Testis (tissue), 3 donors: ENCODE results near the gene TMEM208. TPM values are rescaled to one million over a fixed set of nuclear protein-coding genes. Genes with fewer than 3 reads are reported as not detected.

Experiments
- DNase-seq: peaks from one replicate; pipeline ENCODE4 v3.0.0-alpha.2; 2019
- H3K27ac ChIP-seq, 2 donors: fragments of 200-600 bp; sonication (generic); one replicate each; pipeline ENCODE4 v1.5.1; 2019
- H3K27me3 ChIP-seq: fragments of 200-600 bp; sonication (generic); one replicate; pipeline ENCODE4 v1.5.1; 2019
- H3K36me3 ChIP-seq: fragments of 200-600 bp; sonication (generic); one replicate; pipeline ENCODE4 v1.5.1; 2017; ENCODE audit warnings: low read depth; ENCODE audit errors: missing control alignments
- H3K4me1 ChIP-seq: fragments of 200-600 bp; sonication (generic); one replicate; pipeline ENCODE4 v1.5.1; 2019
- H3K4me3 ChIP-seq, 2 donors: fragments of 200-600 bp; sonication (generic); one replicate each; pipeline ENCODE4 v1.5.1; 2017 to 2019
- H3K9me3 ChIP-seq: fragments of 200-600 bp; sonication (generic); one replicate; pipeline ENCODE4 v1.5.1; 2017
- POLR2A ChIP-seq: fragments of 450-650 bp; IDR thresholded peaks from one replicate; pipeline ENCODE4 v1.6.1; 2017; ENCODE audit warnings: antibody characterized with exemption, mild to moderate bottlenecking, moderate library complexity
- WGBS, 2 donors: methylation state at CpG; one replicate each; pipeline ENCODE4 v1.1.5; 2018; 5-methylcytosine and 5-hydroxymethylcytosine counted together
- intact Hi-C: fragments of 100-400 bp; cut with DNase I; formaldehyde crosslinking; loops from one replicate; pipeline ENCODE4 v1.15.1; 2023; ENCODE audit warnings: low total_unique reads
- microRNA counts, 2 donors: library from miRNA; unstranded; fragments of <30 nt; microRNA quantifications; one replicate each; lab custom pipeline; 2016
- microRNA-seq, 2 donors: library from miRNA; unstranded; fragments of <30 nt; microRNA quantifications; one replicate each; pipeline ENCODE4, GENCODE V29; 2016; ENCODE audit warnings: borderline number of aligned reads in 2 of 2, borderline replicate concordance in 1 of 2
- polyA plus RNA-seq: library from polyadenylated mRNA; stranded (reverse); fragments of 350-450 nt; fragmentation: Illumina TruSeq; extraction: RNeasy Lipid Tissue Mini Kit (QIAGEN cat#74804); gene quantifications from one replicate; pipeline ENCODE4 v1.2.3, GENCODE V29; 2014; ENCODE audit warnings: low read depth, low replicate concordance; ENCODE audit not compliant: insufficient read depth
- small RNA-seq, 2 donors: library from RNA; depleted of rRNA; stranded (forward); fragments of <200 nt; gene quantifications; one replicate each; pipeline ENCODE3, GENCODE V24; 2016
- total RNA-seq, 2 donors: library from RNA; depleted of rRNA; stranded (reverse); fragments of >200 nt; gene quantifications; one replicate each; pipeline ENCODE4 v1.2.3, GENCODE V29; 2016
- TF ChIP-seq, protein P1 (sequence below), 3 experiments: fragments of 450-650 bp in 2 of 3; fragments of 200-600 bp in 1 of 3; sonication (generic) in 1 of 3; IDR thresholded peaks; one replicate each; pipeline ENCODE4 v1.5.1; 2016 to 2019; ENCODE audit warnings: antibody characterized with exemption in 3 of 3, mild to moderate bottlenecking in 2 of 3, moderate library complexity in 1 of 3

Gene TMEM208
- total and polyA plus RNA-seq, 3 donors from 2014 or later: 55.6 to 66.8 (median 57.4) TPM

DNA sequence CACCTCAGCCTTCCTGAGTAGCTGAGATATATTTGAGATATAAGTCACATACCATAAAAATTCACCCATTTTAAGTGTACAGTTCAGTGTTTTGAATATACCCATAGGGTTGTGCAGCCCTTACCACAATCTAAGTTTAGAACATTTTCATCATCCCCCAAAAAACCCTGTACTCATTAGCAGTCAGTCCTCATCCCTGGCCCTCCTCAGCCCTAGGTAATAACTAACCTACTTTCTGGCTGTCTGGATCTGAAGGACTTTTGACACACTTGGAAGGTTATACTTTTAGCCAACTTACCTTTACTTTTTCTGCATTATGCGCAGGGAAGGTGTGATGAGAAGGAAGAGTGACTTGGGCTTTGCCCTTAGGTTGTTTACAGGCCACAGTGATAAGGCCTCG is 48.4 kb downstream of the TMEM208 start:
- TF ChIP-seq POLR2A: no peak
- TF ChIP-seq, protein P1, sequence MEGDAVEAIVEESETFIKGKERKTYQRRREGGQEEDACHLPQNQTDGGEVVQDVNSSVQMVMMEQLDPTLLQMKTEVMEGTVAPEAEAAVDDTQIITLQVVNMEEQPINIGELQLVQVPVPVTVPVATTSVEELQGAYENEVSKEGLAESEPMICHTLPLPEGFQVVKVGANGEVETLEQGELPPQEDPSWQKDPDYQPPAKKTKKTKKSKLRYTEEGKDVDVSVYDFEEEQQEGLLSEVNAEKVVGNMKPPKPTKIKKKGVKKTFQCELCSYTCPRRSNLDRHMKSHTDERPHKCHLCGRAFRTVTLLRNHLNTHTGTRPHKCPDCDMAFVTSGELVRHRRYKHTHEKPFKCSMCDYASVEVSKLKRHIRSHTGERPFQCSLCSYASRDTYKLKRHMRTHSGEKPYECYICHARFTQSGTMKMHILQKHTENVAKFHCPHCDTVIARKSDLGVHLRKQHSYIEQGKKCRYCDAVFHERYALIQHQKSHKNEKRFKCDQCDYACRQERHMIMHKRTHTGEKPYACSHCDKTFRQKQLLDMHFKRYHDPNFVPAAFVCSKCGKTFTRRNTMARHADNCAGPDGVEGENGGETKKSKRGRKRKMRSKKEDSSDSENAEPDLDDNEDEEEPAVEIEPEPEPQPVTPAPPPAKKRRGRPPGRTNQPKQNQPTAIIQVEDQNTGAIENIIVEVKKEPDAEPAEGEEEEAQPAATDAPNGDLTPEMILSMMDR (IDR thresholded peaks at IDR 0.05): no peak
- 85 to 92% methylated on average over 2 of the region's 2 CpGs for WGBS, 2 donors
- H3K36me3 ChIP-seq: no peaks in the 10 kb centered on the region
- H3K27ac ChIP-seq: no peak overlapping the region
- no peaks in the 10 kb centered on the region for H3K9me3 ChIP-seq
- no peaks in the 10 kb centered on the region for H3K27me3 ChIP-seq
- no peak for DNase-seq
- H3K4me3 ChIP-seq: no peak overlapping the region
- H3K4me1 ChIP-seq: peaks cover 17% of the 10 kb centered on the region
- intact Hi-C loops: no loop called here

GRCh38 chr16:67277294-67277998 is 50.5 kb downstream of the TMEM208 start:
- TF ChIP-seq, protein P1 (IDR thresholded peaks at IDR 0.05): no peak
- no peak for TF ChIP-seq POLR2A
- Histone ChIP-seq H3K36me3 (no peaks in the 10 kb centered on the region), H3K27ac (peak overlapping the region in 1 of 2 donors; percentile 16), H3K9me3 (no peaks in the 10 kb centered on the region), H3K4me1 (peaks cover 17% of the 10 kb centered on the region), H3K4me3 (no peak overlapping the region), H3K27me3 (no peaks in the 10 kb centered on the region)
- 80 to 84% methylated on average over 3 to 4 of the region's 4 CpGs for WGBS, 2 donors
- no peak for DNase-seq
- intact Hi-C loops: no loop called here

GRCh38 chr16:67277999-67278772 is 51.3 kb downstream of the TMEM208 start:
- 59 to 70% methylated on average over 2 to 13 of the region's 13 CpGs for WGBS, 2 donors
- peak; percentile 32 for DNase-seq
- Histone ChIP-seq H3K36me3 (no peaks in the 10 kb centered on the region), H3K4me3 (peak overlapping the region; percentile 65 to 67), H3K27me3 (no peaks in the 10 kb centered on the region), H3K9me3 (no peaks in the 10 kb centered on the region), H3K27ac (peak overlapping the region in 1 of 2 donors; percentile 36), H3K4me1 (peaks cover 17% of the 10 kb centered on the region)
- TF ChIP-seq, protein P1 (IDR thresholded peaks at IDR 0.05): no peak
- TF ChIP-seq POLR2A: no peak
- intact Hi-C loops: no loop called here

MicroRNA genes within 50 kb of the gene (microRNA counts, 767-probe panel; counts per million panel counts)
- microRNA hsa-miR-328 (lab: Ali Mortazavi, UCI): 0 to 152 counts per million in 2 donors

Small RNAs within 50 kb of the gene (microRNA-seq; reads per million reads assigned to microRNA genes)
- gene MIR328: 432 to 447 reads per million in 2 donors

Small RNAs within 50 kb of the gene (small RNA-seq; reads per million reads assigned to genes)
- 2.5 to 7.3 reads per million in 2 donors for gene MIR328

Other genes with a start within 250 kb of the TMEM208 start
- gene CES4A, start 238.5 kb upstream of the TMEM208 start, total RNA-seq: 10 to 100 TPM; 17.0 to 25.0 TPM
- 12.2 TPM for gene CES4A, start 238.5 kb upstream of the TMEM208 start, polyA plus RNA-seq
- gene CBFB, start 198.0 kb upstream of the TMEM208 start, total RNA-seq: 10 to 100 TPM; 23.3 to 34.9 TPM
- 15.3 TPM for gene CBFB, start 198.0 kb upstream of the TMEM208 start, polyA plus RNA-seq
- gene PHAF1, start 117.2 kb upstream of the TMEM208 start, total RNA-seq: 10 to 100 TPM; 32.6 to 41.6 TPM
- 31.2 TPM for gene PHAF1, start 117.2 kb upstream of the TMEM208 start, polyA plus RNA-seq
- gene B3GNT9, start 76.1 kb upstream of the TMEM208 start, total RNA-seq: 10 to 100 TPM; 18.6 to 24.6 TPM
- 18.0 TPM for gene B3GNT9, start 76.1 kb upstream of the TMEM208 start, polyA plus RNA-seq
- 10 to 100 TPM; 15.9 to 23.9 TPM for gene TRADD, start 67.2 kb upstream of the TMEM208 start, total RNA-seq
- gene TRADD, start 67.2 kb upstream of the TMEM208 start, polyA plus RNA-seq: 7.4 TPM
- gene FBXL8, start 67.2 kb upstream of the TMEM208 start, total RNA-seq: 10 to 100 TPM; 20.6 to 26.9 TPM
- 3.7 TPM for gene FBXL8, start 67.2 kb upstream of the TMEM208 start, polyA plus RNA-seq
- gene HSF4, start 62.4 kb upstream of the TMEM208 start, total RNA-seq: 10 to 100 TPM; 63.4 to 78.3 TPM
- gene HSF4, start 62.4 kb upstream of the TMEM208 start, polyA plus RNA-seq: 20.2 TPM
- 10 to 100 TPM; 16.2 to 34.9 TPM for gene NOL3, start 56.6 kb upstream of the TMEM208 start, total RNA-seq
- gene NOL3, start 56.6 kb upstream of the TMEM208 start, polyA plus RNA-seq: 11.8 TPM
- gene MATCAP1, start 43.2 kb upstream of the TMEM208 start, total RNA-seq: 10 to 100 TPM; 65.1 to 89.4 TPM
- gene MATCAP1, start 43.2 kb upstream of the TMEM208 start, polyA plus RNA-seq: 44.6 TPM
- gene EXOC3L1, start 37.0 kb upstream of the TMEM208 start, total RNA-seq: 1 to 10 TPM; 5.1 to 9.0 TPM
- gene EXOC3L1, start 37.0 kb upstream of the TMEM208 start, polyA plus RNA-seq: 2.6 TPM
- gene E2F4, start 35.0 kb upstream of the TMEM208 start, total RNA-seq: 100 to 1,000 TPM; 110 to 126 TPM
- 72.5 TPM for gene E2F4, start 35.0 kb upstream of the TMEM208 start, polyA plus RNA-seq
- gene ELMO3, start 28.0 kb upstream of the TMEM208 start, total RNA-seq: 10 to 100 TPM in 1 of 2 donors, 1 to 10 TPM in 1; 9.3 to 10.5 TPM
- gene ELMO3, start 28.0 kb upstream of the TMEM208 start, polyA plus RNA-seq: 22.2 TPM
- 10 to 100 TPM; 28.8 to 40.0 TPM for gene FHOD1, start 20.4 kb downstream of the TMEM208 start, total RNA-seq
- gene FHOD1, start 20.4 kb downstream of the TMEM208 start, polyA plus RNA-seq: 17.0 TPM
- gene SLC9A5, start 21.8 kb downstream of the TMEM208 start, total RNA-seq: 10 to 100 TPM in 1 of 2 donors, 1 to 10 TPM in 1; 6.8 to 15.7 TPM
- gene SLC9A5, start 21.8 kb downstream of the TMEM208 start, polyA plus RNA-seq: 4.8 TPM
- gene PLEKHG4, start 52.4 kb downstream of the TMEM208 start, total RNA-seq: 100 to 1,000 TPM in 1 of 2 donors, 10 to 100 TPM in 1; 86.5 to 137 TPM
- 102 TPM for gene PLEKHG4, start 52.4 kb downstream of the TMEM208 start, polyA plus RNA-seq
- gene KCTD19, start 99.6 kb downstream of the TMEM208 start, total RNA-seq: 100 to 1,000 TPM in 1 of 2 donors, 10 to 100 TPM in 1; 59.2 to 102 TPM
- gene KCTD19, start 99.6 kb downstream of the TMEM208 start, polyA plus RNA-seq: 144 TPM
- gene LRRC36, start 99.7 kb downstream of the TMEM208 start, total RNA-seq: 10 to 100 TPM; 28.3 to 40.9 TPM
- 94.5 TPM for gene LRRC36, start 99.7 kb downstream of the TMEM208 start, polyA plus RNA-seq
- gene TPPP3, start 166.4 kb downstream of the TMEM208 start, total RNA-seq: 10 to 100 TPM in 1 of 2 donors, 1 to 10 TPM in 1; 9.5 to 17.5 TPM
- gene TPPP3, start 166.4 kb downstream of the TMEM208 start, polyA plus RNA-seq: 67.6 TPM
- gene ZDHHC1, start 189.3 kb downstream of the TMEM208 start, total RNA-seq: 10 to 100 TPM; 62.0 to 62.7 TPM
- 26.7 TPM for gene ZDHHC1, start 189.3 kb downstream of the TMEM208 start, polyA plus RNA-seq
- gene HSD11B2, start 204.0 kb downstream of the TMEM208 start, total RNA-seq: 1 to 10 TPM; 4.9 to 7.7 TPM
- gene HSD11B2, start 204.0 kb downstream of the TMEM208 start, polyA plus RNA-seq: 11.5 TPM